IMR-90 (cell line): Measurements from ENCODE around the gene ADISSP. TPM values are rescaled to one million over a fixed set of nuclear protein-coding genes. Genes with fewer than 3 reads are reported as not detected.

Experiments
- ATAC-seq: fragments of 200-7000 bp; cut with Tn5 transposase; 2 replicates; pipeline ENCODE4 v1.9.1; 2020; ENCODE audit warnings: low read depth, mild to moderate bottlenecking, moderate library complexity
- BruUV-seq: library from RNA; stranded (reverse); fragments of 400-500 nt; replicated peaks from 2 replicates; lab custom pipeline; 2021; lab: Mats Ljungman, UMichigan
- CTCF ChIA-PET: fragments of 300-600 bp; formaldehyde crosslinking; extraction: SDS; loops from one replicate; lab custom pipeline; 2021; ENCODE audit warnings: antibody characterized with exemption; lab: Yijun Ruan, JAX
- POLR2A ChIA-PET: fragments of 300-600 bp; sonication (Branson Sonifier 250); formaldehyde crosslinking; loops from one replicate; lab custom pipeline; 2022; ENCODE audit warnings: antibody characterized with exemption; ENCODE audit not compliant: unreplicated experiment; lab: Charles Lee
- DNase-seq: peaks from one replicate; pipeline ENCODE4 v3.0.0; 2013
- H2AFZ ChIP-seq: replicated peaks from 2 replicates; pipeline ENCODE3; 2013; ENCODE audit warnings: low read length, mild to moderate bottlenecking; ENCODE audit not compliant: poor library complexity
- H2AK5ac ChIP-seq: 2 replicates; pipeline ENCODE4 v1.6.1; 2013; ENCODE audit warnings: low read depth, low read length, inconsistent platforms
- H2AK9ac ChIP-seq: replicated peaks from 2 replicates; pipeline ENCODE3; 2013; ENCODE audit warnings: mild to moderate bottlenecking, low read depth, low read length, moderate library complexity; ENCODE audit not compliant: poor library complexity
- H2BK120ac ChIP-seq: 2 replicates; pipeline ENCODE4 v1.6.1; 2013; ENCODE audit warnings: low read depth, low read length, inconsistent platforms
- H2BK15ac ChIP-seq: 3 replicates; pipeline ENCODE4 v1.6.1; 2013; ENCODE audit warnings: low read depth, low read length, inconsistent platforms
- H2BK20ac ChIP-seq: 2 replicates; pipeline ENCODE4 v1.6.1; 2013; ENCODE audit warnings: low read depth, mild to moderate bottlenecking, inconsistent platforms, low read length, moderate library complexity
- H2BK5ac ChIP-seq: 2 replicates; pipeline ENCODE4 v1.6.1; 2013; ENCODE audit warnings: mild to moderate bottlenecking, low read depth, low read length, inconsistent platforms; ENCODE audit not compliant: poor library complexity, severe bottlenecking
- H3K14ac ChIP-seq: replicated peaks from 2 replicates; pipeline ENCODE4 v1.6.1; 2013; ENCODE audit warnings: low read depth, low read length, inconsistent platforms
- H3K18ac ChIP-seq: 2 replicates; pipeline ENCODE4 v1.6.1; 2013; ENCODE audit warnings: low read depth, low read length, control low read depth
- H3K23ac ChIP-seq: 2 replicates; pipeline ENCODE4 v1.6.1; 2013; ENCODE audit warnings: low read depth, low read length, inconsistent platforms
- H3K27ac ChIP-seq: 2 replicates; pipeline ENCODE4 v1.5.1; 2013; ENCODE audit warnings: mild to moderate bottlenecking, control low read depth, low read length; ENCODE audit not compliant: insufficient read depth
- H3K27me3 ChIP-seq: 2 replicates; pipeline ENCODE4 v1.6.1; 2013; ENCODE audit warnings: low read length; ENCODE audit not compliant: control insufficient read depth, insufficient read depth
- H3K36me3 ChIP-seq: 2 replicates; pipeline ENCODE4 v1.6.1; 2013; ENCODE audit warnings: low read length, mixed read lengths; ENCODE audit not compliant: control insufficient read depth, insufficient read depth
- H3K4ac ChIP-seq: 2 replicates; pipeline ENCODE4 v1.6.1; 2013; ENCODE audit warnings: low read depth, low read length, inconsistent platforms
- H3K4me1 ChIP-seq: 2 replicates; pipeline ENCODE4 v1.6.1; 2013; ENCODE audit warnings: low read length, mixed read lengths; ENCODE audit not compliant: control insufficient read depth, insufficient read depth
- H3K4me2 ChIP-seq: 2 replicates; pipeline ENCODE4 v1.6.1; 2013; ENCODE audit warnings: low read depth, mild to moderate bottlenecking, control low read depth, low read length, moderate library complexity
- H3K4me3 ChIP-seq: 2 replicates; pipeline ENCODE4 v1.5.1; 2013; ENCODE audit warnings: low read depth, mild to moderate bottlenecking, control low read depth, low read length, moderate library complexity; ENCODE audit not compliant: insufficient read depth
- H3K56ac ChIP-seq: 2 replicates; pipeline ENCODE4 v1.6.1; 2013; ENCODE audit warnings: low read length, inconsistent platforms; ENCODE audit not compliant: insufficient read depth; ENCODE audit errors: extremely low read depth
- H3K79me1 ChIP-seq, 2 experiments: 2 replicates each; pipeline ENCODE4 v1.6.1; 2013; ENCODE audit warnings: low read length in 2 of 2, inconsistent platforms in 1 of 2, low read depth in 1 of 2
- H3K9ac ChIP-seq: 2 replicates; pipeline ENCODE4 v1.6.1; 2013; ENCODE audit warnings: low read depth, low read length, control low read depth
- H3K9me1 ChIP-seq: 2 replicates; pipeline ENCODE4 v1.6.1; 2013; ENCODE audit warnings: low read length, inconsistent platforms; ENCODE audit not compliant: insufficient read depth
- H3K9me3 ChIP-seq: 2 replicates; pipeline ENCODE4 v1.6.1; 2013; ENCODE audit warnings: low read length; ENCODE audit not compliant: control insufficient read depth, insufficient read depth
- H4K20me1 ChIP-seq: 2 replicates; pipeline ENCODE4 v1.6.1; 2013; ENCODE audit warnings: low read length, inconsistent platforms; ENCODE audit not compliant: insufficient read depth
- H4K5ac ChIP-seq: 2 replicates; pipeline ENCODE4 v1.6.1; 2013; ENCODE audit warnings: mild to moderate bottlenecking, low read depth, low read length, control low read depth
- H4K8ac ChIP-seq, 2 experiments: 2 replicates each; pipeline ENCODE4 v1.6.1; 2013; ENCODE audit warnings: low read depth in 2 of 2, low read length in 2 of 2, control low read depth in 1 of 2, inconsistent platforms in 1 of 2
- H4K91ac ChIP-seq: 2 replicates; pipeline ENCODE4 v1.6.1; 2013; ENCODE audit warnings: low read depth, low read length, inconsistent platforms; ENCODE audit not compliant: insufficient read depth
- CHD1 ChIP-seq: IDR thresholded peaks from 2 replicates; pipeline ENCODE4 v1.6.1; 2012; ENCODE audit warnings: low read depth, low read length, improper control_type of control experiment
- FOS ChIP-seq: fragments of 150-350 bp; IDR thresholded peaks from 2 replicates; pipeline ENCODE4 v1.6.1; 2016; ENCODE audit warnings: low read depth, low read length
- MAFK ChIP-seq: IDR thresholded peaks from 2 replicates; pipeline ENCODE4 v1.6.1; 2012; ENCODE audit warnings: low read depth, low read length, improper control_type of control experiment
- MAZ ChIP-seq: IDR thresholded peaks from 2 replicates; pipeline ENCODE4 v1.6.1; 2012; ENCODE audit warnings: low read depth, mild to moderate bottlenecking, low read length, improper control_type of control experiment, moderate library complexity, borderline replicate concordance
- RAD21 ChIP-seq: IDR thresholded peaks from 2 replicates; pipeline ENCODE4 v1.6.1; 2012; ENCODE audit warnings: low read length, improper control_type of control experiment
- WGBS, 2 experiments: methylation state at CpG; one replicate each; pipeline versions ENCODE4 v1.1.5 to v1.1.7; 2013; ENCODE audit warnings: missing lambda C conversion rate in 2 of 2; ENCODE audit not compliant: insufficient read length in 1 of 2; ENCODE audit errors: extremely low coverage in 2 of 2; 5-methylcytosine and 5-hydroxymethylcytosine counted together
- dilution Hi-C: fragments of 300-500 bp; cut with HindIII; formaldehyde crosslinking; loops from one replicate; pipeline ENCODE4 v1.14.3; 2018; ENCODE audit warnings: low sequenced_read_pairs; ENCODE audit not compliant: unreplicated experiment
- in situ Hi-C: fragments of 300-500 bp; cut with MboI; formaldehyde crosslinking; loops from 3 replicates; pipeline ENCODE4 v1.14.3; 2019; ENCODE audit warnings: low sequenced_read_pairs, inconsistent platforms, mixed read lengths
- intact Hi-C: fragments of 100-400 bp; cut with micrococcal nuclease; formaldehyde crosslinking; loops from 2 replicates; pipeline ENCODE4 v1.10.0; 2022
- polyA plus RNA-seq, 3 experiments: library from polyadenylated mRNA; depleted of rRNA; stranded (reverse); fragments of >200 nt; gene quantifications; 2 replicates each; pipeline ENCODE4 v1.2.3, GENCODE V29; 2012; ENCODE audit warnings: low replicate concordance in 1 of 3
- total RNA-seq: library from RNA; depleted of rRNA; stranded (reverse); fragments of >200 nt; gene quantifications from 2 replicates; pipeline ENCODE4 v1.2.3, GENCODE V29; 2012

The ADISSP gene
- total and polyA plus RNA-seq, 2 of the 4 experiments (the other 2 are of a cell fraction), result 31.9 to 58.2 TPM

GRCh38 chr20:3803289-3803688, 35.7 kb upstream of the ADISSP start:
- BruUV-seq, result no TSS peak
- no peak overlapping the region for H4K91ac ChIP-seq
- TF ChIP-seq MAFK (no peak), CHD1 (no peak), FOS (no peak), MAZ (no peak), RAD21 (no peak)
- POLR2A ChIA-PET, result no interaction called here
- no peaks in the 10 kb centered on the region for H3K27me3 ChIP-seq
- H3K9ac ChIP-seq, result no peak overlapping the region
- no peak overlapping the region for H4K8ac ChIP-seq
- no peak overlapping the region for H2BK20ac ChIP-seq
- H2AFZ ChIP-seq, result no peak overlapping the region
- H2AK5ac ChIP-seq, result no peak overlapping the region
- in situ Hi-C loops, result no loop called here
- H3K56ac ChIP-seq, result no peak overlapping the region
- H3K4me3 ChIP-seq, result no peak overlapping the region
- no peak overlapping the region for H2BK120ac ChIP-seq
- peaks cover 72% of the 10 kb centered on the region for H3K36me3 ChIP-seq
- no peak for DNase-seq
- CTCF ChIA-PET, result no interaction called here
- H2BK5ac ChIP-seq, result no peak overlapping the region
- no peaks in the 10 kb centered on the region for H4K20me1 ChIP-seq
- no peak overlapping the region for H3K14ac ChIP-seq
- no peak overlapping the region for H3K27ac ChIP-seq
- peak overlapping the region; percentile 73 for H2AK9ac ChIP-seq
- H4K5ac ChIP-seq, result no peak overlapping the region
- no peak overlapping the region for H3K4me2 ChIP-seq
- peaks cover 41% of the 10 kb centered on the region for H3K9me1 ChIP-seq
- H3K4ac ChIP-seq, result no peak overlapping the region
- no peak for ATAC-seq
- H2BK15ac ChIP-seq, result no peak overlapping the region
- WGBS, 2 experiments, result 93% methylated on average over 13 of the region's 14 CpGs; no CpG with 5 or more reads in 1 of the 2 experiments
- no peak overlapping the region for H3K18ac ChIP-seq
- dilution Hi-C loops, result no loop called here
- intact Hi-C loops, result no loop called here
- peaks cover 29 to 91% of the 10 kb centered on the region in 2 experiments for H3K79me1 ChIP-seq
- H3K4me1 ChIP-seq, result peaks cover 38% of the 10 kb centered on the region
- no peak overlapping the region for H3K23ac ChIP-seq
- no peaks in the 10 kb centered on the region for H3K9me3 ChIP-seq
